Adrenal gland (tissue), 12 donors: Measurements from ENCODE around the gene GPS1. TPM values are rescaled to one million over a fixed set of nuclear protein-coding genes. Genes with fewer than 3 reads are reported as not detected.

ENCODE experiments used
- DNase-seq, 7 donors: peaks; one replicate each; pipeline ENCODE4 v3.0.0-alpha.2; 2019 to 2020
- H3K27ac ChIP-seq, 5 donors: fragments of 200-600 bp; sonication (generic) in 4 of 5; 1 replicate in 3 of 5; 2 replicates in 2 of 5; pipeline versions ENCODE4 v1.5.1 to v1.8.0; 2016 to 2020; ENCODE audit warnings: mild to moderate bottlenecking in 1 of 5
- H3K27me3 ChIP-seq: fragments of 200-600 bp; 2 replicates; pipeline ENCODE4 v1.8.0; 2021
- H3K36me3 ChIP-seq, 2 donors: fragments of 200-600 bp; replicated peaks in 1 of 2; 1 replicate in 1 of 2; 2 replicates in 1 of 2; pipeline versions ENCODE4 v1.5.1 to v1.8.0; 2018 to 2022
- H3K4me1 ChIP-seq, 2 donors: fragments of 200-600 bp; replicated peaks in 1 of 2; 1 replicate in 1 of 2; 2 replicates in 1 of 2; pipeline versions ENCODE4 v1.5.1 to v1.8.0; 2018 to 2021
- H3K4me3 ChIP-seq, 4 donors: fragments of 200-600 bp; sonication (generic) in 3 of 4; one replicate each; pipeline ENCODE4 v1.5.1; 2016 to 2018
- H3K9me3 ChIP-seq, 3 donors: fragments of 200-600 bp; sonication (generic) in 1 of 3; replicated peaks in 1 of 3; 1 replicate in 2 of 3; 2 replicates in 1 of 3; pipeline versions ENCODE4 v1.5.1 to v1.8.0; 2016 to 2021
- POLR2A ChIP-seq, 2 donors: fragments of 450-650 bp; IDR thresholded peaks; one replicate each; pipeline ENCODE4 v1.6.1; 2017; ENCODE audit warnings: antibody characterized with exemption in 2 of 2, mild to moderate bottlenecking in 2 of 2, moderate library complexity in 1 of 2
- WGBS, 4 donors: extraction: QIAGEN DNeasy Blood & Tissue Kit in 2 of 4; methylation state at CpG; one replicate each; pipeline versions ENCODE4 v1.1.5 to v1.1.7; 2013 to 2017; 5-methylcytosine and 5-hydroxymethylcytosine counted together
- intact Hi-C, 2 donors: fragments of 100-400 bp; cut with DNase I; formaldehyde crosslinking; loops; one replicate each; pipeline versions ENCODE4 v1.14.1 to v1.15.0; 2022 to 2023
- polyA plus RNA-seq, 3 donors: library from polyadenylated mRNA; stranded (reverse); fragments of 200-250 nt in 2 of 3; fragments of 350-450 nt in 1 of 3; fragmentation: Illumina TruSeq in 1 of 3; extraction: RNeasy Lipid Tissue Mini Kit (QIAGEN cat#74804) in 1 of 3; gene quantifications; one replicate each; pipeline ENCODE4 v1.2.3, GENCODE V29; 2013 to 2014
- total RNA-seq, 9 donors: library from RNA; depleted of rRNA in 4 of 9; stranded (reverse); fragments of >200 nt in 4 of 9; fragments of 120-200 nt in 1 of 9; fragmentation: NEBNext Ultra II Directional in 1 of 9; extraction: Animal tissue kit (Norgen Biotek cat#: 25700) in 1 of 9; gene quantifications; one replicate each; pipeline versions ENCODE4 v1.1.0 to v1.2.4, GENCODE V29; 2013 to 2023
- TF ChIP-seq, protein P1 (sequence below), 6 experiments: fragments of 450-650 bp in 4 of 6; fragments of 200-600 bp in 2 of 6; sonication (generic) in 1 of 6; IDR thresholded peaks; 1 replicate in 5 of 6; 2 replicates in 1 of 6; pipeline versions ENCODE4 v1.5.1 to v1.8.0; 2016 to 2021; ENCODE audit warnings: antibody characterized with exemption in 6 of 6, mild to moderate bottlenecking in 2 of 6, moderate library complexity in 1 of 6
- donor health status: healthy with polysubstance abuse.
- donor health status: Bipolar disorder and iron deficiency.
- donor health status: DM: yes; HTN: yes; CAD: no.
- donor health status: DM: no; HTN: no; CAD: no.
- donor health status: DM: no; HTN: no; CAD: no.
- donor health status: DM: yes; HTN: yes; CAD: no.

GPS1 gene
- total and polyA plus RNA-seq, 12 donors, result 37.4 to 305 (median 113) TPM

- no peak overlapping the region for H3K4me3 ChIP-seq
- H3K4me1 ChIP-seq, result peaks cover 4 to 12% of the 10 kb centered on the region in 2 donors
- H3K36me3 ChIP-seq, result no peaks in the 10 kb centered on the region
- no peak overlapping the region for H3K27ac ChIP-seq
- H3K9me3 ChIP-seq, result no peaks in the 10 kb centered on the region
- TF ChIP-seq, protein P1, sequence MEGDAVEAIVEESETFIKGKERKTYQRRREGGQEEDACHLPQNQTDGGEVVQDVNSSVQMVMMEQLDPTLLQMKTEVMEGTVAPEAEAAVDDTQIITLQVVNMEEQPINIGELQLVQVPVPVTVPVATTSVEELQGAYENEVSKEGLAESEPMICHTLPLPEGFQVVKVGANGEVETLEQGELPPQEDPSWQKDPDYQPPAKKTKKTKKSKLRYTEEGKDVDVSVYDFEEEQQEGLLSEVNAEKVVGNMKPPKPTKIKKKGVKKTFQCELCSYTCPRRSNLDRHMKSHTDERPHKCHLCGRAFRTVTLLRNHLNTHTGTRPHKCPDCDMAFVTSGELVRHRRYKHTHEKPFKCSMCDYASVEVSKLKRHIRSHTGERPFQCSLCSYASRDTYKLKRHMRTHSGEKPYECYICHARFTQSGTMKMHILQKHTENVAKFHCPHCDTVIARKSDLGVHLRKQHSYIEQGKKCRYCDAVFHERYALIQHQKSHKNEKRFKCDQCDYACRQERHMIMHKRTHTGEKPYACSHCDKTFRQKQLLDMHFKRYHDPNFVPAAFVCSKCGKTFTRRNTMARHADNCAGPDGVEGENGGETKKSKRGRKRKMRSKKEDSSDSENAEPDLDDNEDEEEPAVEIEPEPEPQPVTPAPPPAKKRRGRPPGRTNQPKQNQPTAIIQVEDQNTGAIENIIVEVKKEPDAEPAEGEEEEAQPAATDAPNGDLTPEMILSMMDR (IDR thresholded peaks at IDR 0.05), result no peak
- TF ChIP-seq POLR2A (IDR thresholded peaks at IDR 0.05), result no peak
- no peak for DNase-seq
- no peaks in the 10 kb centered on the region for H3K27me3 ChIP-seq
- 89 to 91% (median 90%) methylated on average over 23 to 30 of the region's 30 CpGs for WGBS, 4 donors
- intact Hi-C loops, result no loop called here
Observed at GRCh38 chr17:82007495-82008257, 44.0 kb upstream of the GPS1 start.

- H3K27me3 ChIP-seq, result no peaks in the 10 kb centered on the region
- intact Hi-C loops, result no loop called here
- H3K9me3 ChIP-seq, result no peaks in the 10 kb centered on the region
- TF ChIP-seq, protein P1 (IDR thresholded peaks at IDR 0.05), result no peak
- no peak for TF ChIP-seq POLR2A (IDR thresholded peaks at IDR 0.05)
- H3K36me3 ChIP-seq, result no peaks in the 10 kb centered on the region
- WGBS, 4 donors, result 89 to 93% (median 91%) methylated on average over 18 to 26 of the region's 26 CpGs
- H3K4me1 ChIP-seq, result peaks cover 2 to 9% of the 10 kb centered on the region in 2 donors
- no peak overlapping the region for H3K4me3 ChIP-seq
- no peak overlapping the region for H3K27ac ChIP-seq
- DNase-seq, result no peak
Observed at GRCh38 chr17:82008258-82008940, 43.3 kb upstream of the GPS1 start.

DNA sequence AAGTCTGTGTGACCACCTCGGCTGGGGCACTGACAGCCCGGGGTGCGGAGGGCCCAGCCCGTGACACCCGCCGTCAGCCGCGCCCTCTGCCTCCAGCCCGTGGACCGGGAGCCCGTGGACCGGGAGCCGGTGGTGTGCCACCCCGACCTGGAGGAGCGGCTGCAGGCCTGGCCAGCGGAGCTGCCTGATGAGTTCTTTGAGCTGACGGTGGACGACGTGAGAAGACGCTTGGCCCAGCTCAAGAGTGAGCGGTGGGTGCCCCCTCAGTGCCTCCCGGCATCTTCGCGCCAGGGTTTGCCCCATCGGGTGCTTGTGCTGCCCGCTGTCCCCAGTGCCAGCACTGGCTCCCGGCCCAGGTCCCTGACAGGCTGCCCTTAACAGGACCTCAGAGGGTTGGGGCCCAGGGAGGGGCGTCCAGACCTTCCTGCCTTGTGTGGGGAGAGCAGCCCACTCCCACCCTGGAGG is 42.7 kb upstream of the GPS1 start:
- Histone ChIP-seq H3K27me3 (no peaks in the 10 kb centered on the region), H3K9me3 (no peaks in the 10 kb centered on the region), H3K36me3 (no peaks in the 10 kb centered on the region), H3K27ac (no peak overlapping the region), H3K4me3 (no peak overlapping the region), H3K4me1 (peaks cover 0 to 3% of the 10 kb centered on the region in 2 donors)
- intact Hi-C loops, result no loop called here
- 75 to 92% (median 92%) methylated on average over 11 to 28 of the region's 28 CpGs; no CpG with 5 or more reads in 1 of the 4 donors for WGBS, 4 donors
- no peak for DNase-seq
- TF ChIP-seq, protein P1 (IDR thresholded peaks at IDR 0.05), result no peak
- TF ChIP-seq POLR2A (IDR thresholded peaks at IDR 0.05), result no peak

- Histone ChIP-seq H3K9me3 (no peaks in the 10 kb centered on the region), H3K36me3 (no peaks in the 10 kb centered on the region), H3K4me3 (no peak overlapping the region), H3K27ac (no peak overlapping the region), H3K4me1 (no peaks in the 10 kb centered on the region), H3K27me3 (no peaks in the 10 kb centered on the region)
- WGBS, 4 donors, result 81 to 87% (median 85%) methylated on average over 10 to 15 of the region's 15 CpGs
- no peak for TF ChIP-seq POLR2A (IDR thresholded peaks at IDR 0.05)
- TF ChIP-seq, protein P1 (IDR thresholded peaks at IDR 0.05), result no peak
- intact Hi-C loops, result no loop called here
- no peak for DNase-seq
Observed at GRCh38 chr17:82009413-82009812, 42.3 kb upstream of the GPS1 start.
